OCI-M2 (cell line): ENCODE measurements around the gene SFN.
"Not testable (repeated sequence)": the region's sequence is repeated elsewhere in the genome, so short reads cannot be mapped to it uniquely, and the experiment has no call there.

Source experiments
- DNase-seq: peaks from one replicate; lab custom pipeline; 2025; ENCODE audit not compliant: unreplicated experiment; lab: John Stamatoyannopoulos, UW

The SFN gene

DNA sequence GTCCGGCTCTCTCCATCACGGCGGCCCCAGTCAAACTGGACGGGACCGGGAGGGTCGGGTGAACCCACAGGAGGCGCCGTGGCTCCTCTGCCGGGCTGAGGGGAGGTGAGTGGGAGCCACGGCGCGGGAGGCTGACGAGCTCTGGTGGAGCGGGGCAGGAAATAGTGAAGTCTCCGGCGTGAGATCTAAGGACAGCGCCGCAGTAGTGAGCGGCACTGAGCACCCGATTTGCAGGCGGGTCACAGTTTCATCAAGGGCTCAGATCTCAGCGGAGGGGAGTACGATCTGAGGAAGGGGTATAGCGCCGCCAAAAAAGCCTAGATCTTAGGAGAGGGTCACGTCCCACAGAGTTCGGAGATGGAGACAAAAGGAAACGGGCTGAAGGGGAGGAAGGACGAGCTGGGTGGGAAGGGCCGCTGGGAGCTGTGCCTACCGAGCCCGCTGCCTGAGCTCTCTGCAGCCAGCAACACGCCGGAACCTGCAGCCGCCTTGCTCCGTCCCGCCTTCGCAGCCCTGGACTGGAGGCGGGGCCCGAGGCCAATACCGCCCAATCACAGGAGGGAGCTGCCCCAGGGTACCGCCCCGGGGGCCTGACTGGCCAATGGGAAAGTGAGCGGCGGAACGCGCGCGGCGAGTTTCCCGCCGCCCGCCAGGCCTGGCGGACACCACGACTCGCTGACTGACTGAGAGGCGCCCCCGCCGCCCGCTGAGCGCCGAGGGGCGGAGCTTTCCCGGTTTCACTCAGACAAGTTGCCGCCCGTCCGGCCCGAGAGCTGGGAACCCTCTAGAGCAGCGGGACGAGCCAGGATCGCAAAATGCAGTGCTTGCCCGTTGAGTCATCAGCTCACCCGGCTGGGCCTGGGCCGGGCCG is 1.9 kb downstream of the SFN start:
- DNase-seq = peak; percentile 83

DNA sequence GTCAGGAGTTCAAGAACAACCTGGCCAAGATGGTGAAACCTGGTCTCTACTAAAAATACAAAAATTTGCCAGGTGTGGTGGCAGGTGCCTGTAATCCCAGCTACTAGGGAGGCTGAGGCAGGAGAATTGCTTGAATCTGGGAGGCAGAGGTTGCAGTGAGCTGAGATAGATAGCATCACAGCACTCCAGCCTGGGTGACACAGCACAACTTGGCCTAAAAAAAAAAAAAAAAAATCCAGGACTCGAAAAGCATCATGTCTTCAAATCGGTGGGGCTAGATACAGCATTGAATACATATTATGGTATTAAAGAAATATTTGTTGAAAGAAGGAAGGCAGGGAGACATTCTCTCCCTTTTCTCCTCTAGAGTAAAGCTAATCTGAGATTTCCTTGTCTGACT is 10.1 kb downstream of the SFN start:
- DNase-seq = not testable (repeated sequence)

DNA sequence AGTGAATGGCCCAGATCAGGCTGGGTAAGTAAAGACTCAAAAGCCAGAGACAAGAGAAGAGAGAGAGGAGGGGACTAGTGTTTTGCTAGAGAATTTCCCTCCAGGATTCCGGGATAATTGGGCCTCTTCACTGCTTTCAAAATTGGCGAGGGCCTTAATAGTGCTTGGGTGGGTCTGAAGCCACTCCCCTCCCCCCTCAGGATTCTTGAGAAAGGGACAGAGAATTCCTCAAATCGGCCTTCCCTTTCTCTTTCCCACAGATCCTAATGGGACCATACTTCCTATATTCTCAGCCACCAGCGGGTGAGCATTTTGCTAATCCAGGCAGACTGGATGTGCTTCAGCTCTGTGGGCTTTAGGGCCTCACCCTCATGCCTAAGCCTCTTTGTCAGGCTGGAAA is 11.9 kb downstream of the SFN start:
- no peak for DNase-seq

DNA sequence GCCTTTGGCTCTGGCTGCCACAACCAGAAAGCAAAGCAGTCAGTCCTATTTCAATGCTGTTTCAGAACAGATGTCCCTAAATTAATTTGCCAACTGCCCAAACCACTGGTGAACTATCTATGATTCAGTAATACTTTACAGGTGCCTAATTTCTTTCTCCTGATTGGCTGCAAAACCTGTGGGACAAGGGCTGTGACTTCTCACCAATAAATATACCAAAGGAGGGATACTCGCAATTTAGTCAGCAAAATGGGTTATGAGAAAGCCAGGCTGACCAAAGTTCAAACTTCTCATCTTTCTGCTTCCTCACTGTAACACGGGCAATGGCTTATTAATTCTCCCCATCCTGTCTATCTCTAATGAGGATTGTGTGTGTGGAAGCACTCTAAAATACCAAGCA is 14.4 kb downstream of the SFN start:
- DNase-seq = no peak

DNA sequence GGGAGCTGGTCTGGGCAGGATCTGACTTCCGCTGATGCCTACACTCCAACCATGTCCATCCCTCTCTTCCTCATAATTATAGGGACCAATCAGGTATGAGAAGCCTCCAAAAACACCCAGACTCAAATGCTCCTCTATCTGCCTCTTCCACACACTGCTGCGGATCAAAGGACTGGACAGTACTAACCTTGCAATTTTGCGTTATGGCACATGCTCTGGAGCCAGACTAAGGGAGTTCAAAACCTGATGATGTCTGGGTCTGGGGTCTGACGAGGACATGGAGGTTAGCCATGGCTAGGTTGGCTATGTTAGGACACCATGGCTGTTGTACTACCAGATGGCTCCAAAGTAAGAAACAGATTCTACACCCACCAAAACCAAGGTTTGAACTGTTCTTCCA is 16.8 kb downstream of the SFN start:
- DNase-seq = no peak

DNA sequence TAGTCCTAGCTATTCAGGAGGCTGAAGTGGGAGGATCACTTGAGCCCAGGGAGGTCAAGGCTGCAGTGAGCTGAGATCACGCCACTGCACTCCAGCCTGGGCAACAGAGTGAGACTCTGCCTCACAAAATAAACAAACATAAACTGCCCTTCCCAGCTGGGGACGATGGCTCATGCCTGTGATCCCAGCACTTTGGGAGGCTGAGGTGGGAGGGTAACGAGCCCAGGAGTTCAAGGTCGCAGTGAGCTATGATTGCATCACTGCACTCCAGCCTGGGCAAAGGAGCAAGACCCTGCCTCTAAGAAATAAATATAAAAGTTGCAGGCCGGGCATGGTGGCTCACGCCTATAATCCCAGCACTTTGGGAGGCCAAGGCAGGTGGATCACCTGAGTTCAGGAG is 18.7 kb downstream of the SFN start:
- not testable (repeated sequence) for DNase-seq

DNA sequence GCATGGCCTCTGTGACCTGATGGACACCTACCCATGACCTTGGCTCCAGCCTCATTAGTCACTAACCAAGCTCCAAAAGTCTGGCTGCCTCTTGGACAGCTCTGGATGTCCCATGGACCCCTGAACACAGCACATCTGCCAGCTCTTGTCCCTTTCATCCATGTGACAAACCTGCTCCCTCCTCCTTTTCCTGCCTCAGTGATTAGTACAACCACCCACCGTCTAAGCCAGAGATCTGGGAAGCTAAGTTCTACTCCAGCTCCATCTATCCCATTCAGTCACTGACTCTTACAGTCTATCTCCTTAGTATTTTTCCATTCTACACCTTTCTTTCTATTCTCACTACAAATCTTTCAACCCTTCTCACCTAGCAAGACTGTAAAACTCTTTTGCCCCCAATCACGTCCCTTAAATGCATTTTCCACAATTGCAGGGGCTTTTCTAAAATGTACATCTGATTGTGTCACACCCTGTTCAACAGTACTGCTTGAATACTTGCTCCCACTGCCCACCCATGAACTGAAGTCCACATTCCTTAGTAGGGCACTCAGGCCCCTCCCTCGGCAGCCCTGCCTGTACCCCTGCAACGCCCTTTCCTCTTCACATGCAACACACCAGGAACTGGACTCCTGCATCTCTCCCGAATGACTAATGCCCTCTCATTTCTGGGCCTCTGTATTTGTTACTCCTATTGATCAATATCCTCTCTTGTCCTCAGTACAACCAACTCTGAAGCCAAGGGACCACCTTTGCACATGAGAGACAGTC is 19.9 kb downstream of the SFN start:
- DNase-seq = no peak

DNA sequence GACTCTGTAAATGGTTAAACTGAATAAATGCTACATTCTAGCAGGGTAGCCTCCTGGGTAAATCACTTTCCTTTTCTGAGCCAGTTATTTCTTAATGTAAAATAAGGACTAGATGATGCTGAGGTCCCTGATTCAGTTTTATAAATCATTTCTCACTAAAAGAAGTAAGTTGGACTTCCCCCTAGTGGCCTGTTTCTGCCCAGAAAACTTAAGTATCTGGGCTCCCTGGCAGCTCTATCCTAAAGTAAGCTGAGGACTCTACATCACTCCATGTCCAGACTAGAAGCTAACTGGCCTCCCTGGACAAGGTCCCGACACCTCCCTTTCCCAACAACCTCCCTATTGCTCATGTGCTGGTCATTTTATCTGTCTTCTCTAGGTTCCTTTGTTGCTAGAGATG is 24.2 kb downstream of the SFN start:
- DNase-seq = no peak

DNA sequence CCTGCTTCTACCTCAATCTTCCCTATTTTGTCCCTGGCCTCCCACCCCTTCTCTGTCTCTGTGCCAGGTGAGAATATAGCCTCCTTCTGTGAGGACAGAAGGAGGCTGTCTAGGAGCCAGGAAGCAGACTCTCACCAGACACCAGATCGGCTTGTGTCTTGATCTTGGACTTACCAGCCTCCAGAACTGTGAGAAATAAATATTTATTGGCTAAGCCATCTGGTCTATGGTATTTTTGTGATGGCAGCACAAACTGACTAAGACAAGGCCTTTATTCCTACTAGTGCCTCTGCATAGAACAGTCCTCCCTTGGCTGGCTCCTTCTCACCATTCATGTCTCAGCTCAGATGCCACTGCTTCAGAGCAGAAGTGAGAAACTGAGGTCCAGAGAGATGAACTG is 25.3 kb downstream of the SFN start:
- no peak for DNase-seq

DNA sequence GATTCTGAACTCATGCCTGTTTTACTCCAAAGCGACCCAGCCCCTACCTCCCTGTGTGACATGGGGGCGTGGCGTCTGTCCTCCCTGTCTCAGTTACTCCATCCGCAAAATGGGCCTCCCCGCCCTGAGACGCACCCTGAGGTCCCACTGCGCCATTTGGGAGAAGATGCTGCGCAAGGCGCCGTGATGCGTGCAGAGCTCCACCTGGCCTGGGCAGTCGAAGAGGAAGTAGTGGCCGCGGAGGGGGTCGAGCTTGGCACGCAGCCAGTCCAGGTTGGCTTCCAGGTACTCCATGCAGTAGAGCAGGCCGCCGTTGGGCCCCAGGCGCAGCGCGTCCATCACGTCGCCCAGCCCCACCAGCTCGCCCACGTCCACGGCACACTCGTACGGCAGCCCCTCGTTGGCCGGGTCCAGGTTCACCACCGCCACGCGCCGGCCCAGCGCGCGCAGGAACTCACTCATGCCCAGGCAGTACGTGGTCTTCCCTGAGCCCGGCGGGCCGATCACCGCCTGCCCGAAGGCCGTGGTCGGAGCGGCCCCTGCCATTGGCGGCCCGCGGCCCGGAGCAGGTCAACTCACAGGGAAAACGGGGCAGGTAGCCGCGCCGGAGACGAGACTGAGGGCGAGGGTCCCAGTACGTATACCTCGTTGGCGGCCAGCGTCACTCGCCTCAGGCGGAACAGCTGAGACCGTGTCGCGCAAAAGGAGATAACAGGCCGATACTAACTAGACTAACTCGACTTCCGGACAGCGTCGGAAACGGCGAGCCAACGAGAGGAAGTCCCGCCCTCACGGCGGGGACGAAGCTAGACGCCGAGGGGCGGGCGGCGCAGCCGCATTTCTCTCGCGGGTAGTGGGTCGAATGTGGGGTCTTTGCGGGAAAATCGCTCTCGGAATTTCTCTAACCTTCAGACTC is 26.9 kb downstream of the SFN start, which contains the start of gene GPN2:
TSS of gene GPN2 (minus strand) at position 733 of the 916 bp plus-strand sequence. CDS start at position 546, 187 bp downstream.
- peak; percentile 28 for DNase-seq

DNA sequence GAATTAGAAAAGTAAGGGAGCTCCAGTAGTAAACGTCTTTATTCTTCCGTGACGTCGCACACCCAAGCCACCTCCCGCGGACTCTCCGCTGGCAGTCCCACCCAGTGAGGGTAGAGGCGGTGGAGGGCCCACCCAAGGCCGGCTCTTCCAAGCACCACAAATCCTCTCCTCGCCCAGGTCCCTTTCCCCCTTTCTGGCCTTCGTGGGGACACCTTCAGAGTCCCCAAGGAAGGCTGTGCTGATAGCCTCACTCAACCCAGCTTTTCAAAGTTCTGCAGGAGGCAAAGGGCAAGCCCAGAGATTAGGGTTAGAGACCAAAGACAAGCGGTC is 27.5 kb downstream of the SFN start:
- DNase-seq = no peak

DNA sequence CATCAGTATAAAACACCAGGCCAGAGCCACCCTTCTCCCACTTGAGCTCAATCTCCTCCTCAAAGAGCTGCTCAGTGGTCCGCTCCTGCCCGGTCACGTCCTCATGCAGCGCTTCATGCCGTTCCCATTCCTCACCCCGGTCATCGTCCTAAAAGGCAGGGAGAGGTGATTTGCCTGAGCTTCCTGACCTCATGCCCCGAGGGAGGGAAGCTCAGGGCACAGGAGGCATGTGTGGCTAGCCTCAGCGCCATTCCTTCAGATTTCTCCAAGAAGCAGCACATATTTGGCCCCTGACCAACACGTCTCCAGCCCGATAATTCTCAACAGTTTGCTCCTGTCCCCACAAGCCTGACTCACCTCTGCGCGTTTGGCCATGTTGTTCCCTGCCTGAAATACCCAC is 31.3 kb downstream of the SFN start:
- no peak for DNase-seq

DNA sequence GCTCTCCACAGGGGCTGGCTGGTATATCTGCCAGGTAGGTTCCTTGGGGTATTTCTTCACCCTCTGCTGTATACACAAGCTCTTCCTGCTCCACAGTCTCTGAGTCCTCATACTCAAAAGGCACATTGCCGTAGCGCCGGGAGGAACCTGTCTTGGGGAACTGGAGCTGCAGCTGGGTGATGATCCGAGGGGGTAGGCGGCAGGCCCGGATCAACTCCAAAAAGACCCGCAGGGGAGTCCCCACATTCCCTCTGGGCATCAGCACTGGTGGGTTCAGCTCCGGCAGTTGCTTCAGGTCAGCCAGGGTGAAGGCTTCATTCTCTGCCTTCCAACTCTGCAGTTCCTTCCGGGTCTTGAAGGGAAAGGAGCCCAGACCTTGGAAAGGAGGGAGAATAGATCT is 34.4 kb downstream of the SFN start:
- no peak for DNase-seq

DNA sequence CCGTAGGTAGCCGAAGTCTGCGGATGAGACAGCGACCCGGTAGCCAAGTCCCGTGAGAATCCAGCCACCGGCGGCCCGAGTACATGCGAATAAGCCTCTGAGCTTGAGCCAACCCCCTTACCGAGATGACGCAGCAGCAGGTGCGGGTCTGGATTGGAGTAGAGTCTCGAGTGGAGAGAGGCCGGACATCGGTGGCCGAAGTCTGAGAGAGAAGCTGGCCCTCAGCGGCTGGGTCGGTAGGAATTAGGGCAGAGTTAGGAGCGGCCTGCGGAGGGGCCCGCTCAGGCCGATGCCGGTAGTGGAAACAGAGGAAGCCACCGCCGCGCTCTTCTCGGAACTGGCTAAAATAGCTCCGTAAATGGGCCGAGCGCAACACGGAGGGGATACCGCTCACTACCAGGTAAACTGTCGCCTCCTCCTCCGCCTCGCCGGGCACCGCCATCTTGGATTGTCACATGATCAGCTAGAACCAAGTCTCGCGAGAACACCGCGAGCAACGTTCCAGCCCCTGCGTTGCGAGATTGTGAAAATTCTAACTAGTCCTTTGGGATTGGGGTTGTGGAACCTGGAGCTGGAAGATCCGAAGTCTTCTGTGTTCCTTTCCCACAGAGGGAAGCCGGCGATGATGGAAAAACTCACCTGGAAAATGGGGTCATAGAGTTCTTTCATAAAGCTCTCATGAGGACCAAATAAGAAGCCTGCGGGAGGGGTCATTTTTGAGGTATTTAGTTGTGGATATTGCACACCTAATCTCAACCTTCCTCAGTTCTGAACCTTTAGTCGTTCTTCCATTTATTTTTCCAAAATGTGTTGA is 37.3 kb downstream of the SFN start, which contains the start of gene GPATCH3:
TSS of gene GPATCH3 (minus strand) at position 467 of the 814 bp plus-strand sequence. CDS start at position 442, 25 bp downstream.
- DNase-seq = peak; percentile 76

DNA sequence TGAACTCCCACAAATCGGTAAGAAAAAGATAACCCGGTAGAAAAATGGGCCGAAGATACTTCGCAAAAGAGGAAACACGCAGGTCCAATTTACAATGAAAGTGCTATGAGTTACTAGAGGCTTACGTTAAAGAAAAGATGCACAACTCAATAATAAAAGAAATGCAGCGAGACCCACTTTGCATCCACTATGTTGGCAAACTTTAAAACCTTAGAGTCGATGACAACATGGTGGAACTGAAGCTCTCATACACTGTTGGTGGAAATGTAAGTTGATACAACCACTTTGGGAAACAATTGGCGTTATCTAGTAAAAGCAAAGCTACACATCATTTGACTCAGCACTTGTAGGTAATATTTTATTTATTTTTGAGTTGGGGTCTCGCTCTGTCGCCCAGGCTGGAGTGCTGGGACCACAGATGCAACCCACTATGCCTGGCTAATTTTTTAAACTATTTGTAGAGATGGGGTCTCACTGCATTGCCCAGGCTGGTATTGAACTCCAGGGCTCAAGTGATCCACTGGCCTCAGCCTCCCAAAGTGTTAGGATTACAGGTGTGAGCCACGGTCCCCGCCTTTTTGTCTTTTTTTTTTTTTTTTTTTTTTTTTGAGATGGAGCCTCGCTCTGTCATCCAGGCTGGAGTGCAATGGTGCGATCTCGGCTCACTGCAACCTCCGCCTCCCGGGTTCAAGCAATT is 38.0 kb downstream of the SFN start:
- DNase-seq = no peak

DNA sequence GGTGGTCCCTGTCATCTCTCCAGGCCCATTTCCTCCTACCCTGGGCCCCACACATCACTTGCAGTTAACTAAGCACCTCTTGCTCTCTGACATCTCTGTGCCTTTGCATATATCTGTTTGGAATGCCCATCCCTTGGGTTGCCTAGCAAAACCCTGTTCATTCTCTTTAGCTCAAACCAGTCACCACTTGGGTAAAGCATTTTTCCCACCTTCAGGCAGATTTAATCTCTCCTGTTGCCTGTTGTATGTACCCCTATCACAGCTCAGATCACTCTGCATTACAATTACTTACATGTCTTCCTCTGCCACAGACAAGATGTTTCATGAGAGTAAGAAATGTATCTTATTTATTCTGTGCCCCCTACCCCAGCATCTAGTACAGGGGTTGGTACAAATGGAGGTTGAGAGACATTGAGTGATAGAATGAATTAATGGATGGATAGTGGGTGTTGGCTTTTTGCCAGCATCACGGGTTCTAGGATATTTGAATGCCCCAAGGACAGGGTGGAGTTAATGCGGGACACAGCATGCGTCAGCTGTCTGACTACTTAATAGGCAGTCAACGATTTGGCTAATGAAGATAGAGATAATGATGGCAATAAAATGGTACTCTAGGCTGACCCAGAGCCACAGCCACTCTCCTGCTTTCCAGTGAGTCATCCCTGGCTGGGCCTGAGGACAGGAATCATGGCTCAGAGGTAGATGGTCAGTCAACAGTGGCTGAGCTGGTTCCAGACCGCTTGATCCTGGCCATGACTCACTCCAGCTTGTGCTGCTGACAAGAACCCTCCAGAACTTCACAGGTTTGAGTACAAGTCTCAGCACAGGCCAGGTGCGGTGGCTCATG is 44.3 kb downstream of the SFN start:
- no peak for DNase-seq

DNA sequence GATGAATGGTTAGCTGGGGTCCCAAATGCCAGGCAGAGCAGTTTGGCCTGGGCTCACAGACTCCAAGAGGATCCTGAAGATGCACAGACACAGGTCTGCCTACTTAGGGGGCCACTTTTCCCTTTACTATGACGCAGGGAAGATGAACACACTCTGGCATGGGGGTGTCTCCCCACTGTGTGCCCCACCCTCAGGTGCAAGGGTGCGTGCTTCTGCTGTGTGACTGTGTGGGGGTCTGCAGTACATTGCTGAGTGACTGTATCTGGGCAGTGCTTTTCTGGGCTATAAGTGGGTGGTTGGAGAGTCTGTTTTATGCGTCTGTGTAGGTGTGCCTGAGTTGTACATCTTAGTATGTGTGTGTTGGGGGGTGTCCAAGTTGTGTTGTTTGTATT is 47.0 kb downstream of the SFN start:
- DNase-seq = no peak

DNA sequence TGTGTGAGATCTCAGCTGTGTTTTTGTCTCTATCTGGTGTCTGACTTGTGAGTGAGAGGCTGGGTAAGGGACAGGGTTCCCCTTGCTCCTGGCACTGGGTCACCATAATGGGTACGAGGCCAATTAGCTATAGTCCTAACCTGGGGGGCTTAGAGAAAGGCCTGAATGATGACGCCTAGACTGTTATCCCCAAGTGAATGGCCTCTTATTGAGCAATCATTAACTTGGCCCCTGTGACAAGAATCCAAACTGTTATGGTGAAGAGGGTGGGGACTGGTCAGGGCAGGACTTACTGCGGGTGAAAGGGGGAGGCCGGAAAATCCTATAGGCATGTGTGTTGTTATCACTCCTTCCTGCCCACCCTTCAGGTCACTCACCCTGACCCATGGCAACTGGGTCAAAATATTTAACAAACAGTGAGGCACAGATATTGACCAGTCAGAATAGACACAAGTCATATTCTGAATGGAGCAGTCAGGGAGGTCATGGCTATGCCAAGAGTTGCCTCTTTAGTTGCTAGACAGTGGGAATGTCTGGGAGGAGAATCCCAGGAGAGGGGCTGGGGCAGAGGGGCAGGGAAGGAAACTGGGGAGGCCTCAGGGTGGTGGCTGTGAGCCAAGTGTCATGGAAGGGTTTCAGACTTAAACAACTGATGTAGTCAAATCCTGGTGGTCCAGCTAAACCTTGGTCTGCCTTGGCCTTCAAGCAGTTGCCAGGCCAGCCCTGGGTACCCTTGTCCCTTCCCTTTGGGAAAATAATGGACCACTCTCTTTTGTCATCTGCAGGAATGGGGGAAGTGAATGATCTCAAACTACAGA is 47.6 kb downstream of the SFN start:
- DNase-seq = no peak
